ENCODE measurements around the gene PRKAG2. TPM values are rescaled to one million over a fixed set of nuclear protein-coding genes. Genes with fewer than 3 reads are reported as not detected.

PRKAG2 gene
- total and polyA plus RNA-seq, 2 of the 8 experiments (the other 6 are each of a cell fraction or from before 2014, with no cell fraction given) = 7.5 to 18.1 TPM

DNA sequence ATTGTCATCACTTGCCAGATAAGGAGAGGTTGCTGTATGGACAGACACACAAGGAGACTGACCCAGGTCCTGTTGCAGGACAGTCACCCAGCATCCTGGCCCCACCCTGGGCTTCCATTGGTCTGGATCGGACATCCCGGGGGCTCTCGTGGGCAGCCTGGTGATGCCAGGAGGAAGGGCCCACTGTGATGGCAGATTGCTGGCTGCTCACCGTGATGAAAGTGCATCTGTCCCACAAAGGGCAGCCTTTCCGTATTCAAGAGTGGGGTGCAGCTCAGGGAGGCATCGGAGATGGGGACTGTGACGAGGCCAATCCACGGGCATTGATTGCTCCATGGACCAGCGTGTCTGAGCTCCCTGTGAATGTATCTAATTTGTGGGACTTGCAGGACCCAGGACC is 41.3 kb downstream of the PRKAG2 start:
- Histone ChIP-seq H2BK12ac (ENCODE audit: low read depth, low read length) (no peak overlapping the region), H3K4ac (replicated peaks; ENCODE audit: insufficient read length, low read depth, low read length) (no peak overlapping the region), H3K27me3 (replicated peaks in 1 of 4; ENCODE audit: control insufficient read depth in 3 of 4, extremely low read depth in 1 of 4, insufficient read depth in 3 of 4, low read length in 3 of 4) (no peaks in the 10 kb centered on the region), H3K4me3 (ENCODE audit: extremely low read depth in 1 of 4, insufficient read depth in 2 of 4, low read depth in 3 of 4, low read length in 4 of 4) (no peak overlapping the region), H3K79me1 (ENCODE audit: low read depth, low read length) (no peaks in the 10 kb centered on the region), H3K79me2 (ENCODE audit: control insufficient read depth in 1 of 2, insufficient read depth in 2 of 2, low read length in 2 of 2) (no peaks in the 10 kb centered on the region), H3K18ac (ENCODE audit: extremely low read depth, low read length) (no peak overlapping the region), H2AK5ac (ENCODE audit: low read depth, low read length) (no peak overlapping the region), H2BK20ac (ENCODE audit: low read length) (no peak overlapping the region), H3K23me2 (ENCODE audit: low read depth, low read length) (no peaks in the 10 kb centered on the region), H4K91ac (replicated peaks; ENCODE audit: insufficient read length, low read length) (no peak overlapping the region), H2AFZ (ENCODE audit: low read length) (no peak overlapping the region), H3K14ac (ENCODE audit: insufficient read length) (no peak overlapping the region), H3K4me1 (replicated peaks in 1 of 4; ENCODE audit: control insufficient read depth in 3 of 4, insufficient read depth in 4 of 4, low read length in 3 of 4) (peaks cover 0 to 18% (median 4%) of the 10 kb centered on the region in 4 experiments; a peak in 4 of 7 replicates), H3K9ac (replicated peaks in 1 of 4; ENCODE audit: extremely low read depth in 1 of 4, low read depth in 3 of 4, low read length in 3 of 4) (no peak overlapping the region), H4K8ac (ENCODE audit: extremely low read depth, insufficient read depth, low read length) (0 out of 2 replicates have a peak overlapping the region, but pooled peaks have one; percentile 54), H4K20me1 (replicated peaks in 1 of 2; ENCODE audit: control insufficient read depth in 1 of 2, insufficient read depth in 2 of 2, low read length in 2 of 2) (no peaks in the 10 kb centered on the region), H3K9me3 (ENCODE audit: insufficient read depth in 2 of 2, low read depth in 1 of 2, low read length in 1 of 2) (no peaks in the 10 kb centered on the region), H3K36me3 (ENCODE audit: control insufficient read depth in 2 of 4, insufficient read depth in 4 of 4, low read length in 3 of 4) (no peaks in the 10 kb centered on the region), H3K27ac (ENCODE audit: low read depth, low read length) (no peak overlapping the region), H3K23ac (ENCODE audit: insufficient read length) (no peak overlapping the region), H4K5ac (ENCODE audit: insufficient read length, low read depth, low read length) (no peak overlapping the region), H2BK5ac (ENCODE audit: low read depth, low read length) (no peak overlapping the region; the same call in 1 of the 2 replicates), H2BK15ac (ENCODE audit: low read length) (no peak overlapping the region), H3K4me2 (ENCODE audit: insufficient read depth in 1 of 2, low read depth in 2 of 2, low read length in 2 of 2) (no peak overlapping the region), H3K56ac (replicated peaks; ENCODE audit: insufficient read length, low read depth, low read length) (no peak overlapping the region), H2BK120ac (replicated peaks; ENCODE audit: low read depth, low read length) (no peak overlapping the region)
- TF ChIP-seq YY1 (IDR thresholded peaks at IDR 0.05; ENCODE audit: low read depth, low read length) (no peak), CHD1 (IDR thresholded peaks at IDR 0.05; ENCODE audit: low read depth, low read length) (no peak), RXRA (IDR thresholded peaks at IDR 0.05; ENCODE audit: insufficient read depth, low read depth, low read length) (no peak), KDM4A (IDR thresholded peaks at IDR 0.05; ENCODE audit: low read depth, low read length, severe bottlenecking) (no peak), SP4 (IDR thresholded peaks at IDR 0.05; ENCODE audit: low read length) (no peak)
- FAIRE-seq (no peak), DNase-seq (ENCODE audit: low read depth in 1 of 2, low spot score in 2 of 2) (no peak)
- POLR2A ChIA-PET (ENCODE audit: partially characterized antibody) = no interaction called here
- WGBS, 2 experiments (ENCODE audit: extremely low coverage in 1 of 2, insufficient coverage in 1 of 2, insufficient read length in 1 of 2, insufficient replicate concordance in 2 of 2, low coverage in 1 of 2, low lambda C conversion rate in 2 of 2, missing lambda C conversion rate in 1 of 2) = 93% methylated on average over 9 of the region's 9 CpGs; no CpG with 5 or more reads in 1 of the 2 experiments
- CTCF ChIA-PET (ENCODE audit: partially characterized antibody) = interaction anchor here (1.1 kb wide), 1 partner anchor 88 kb away, joined by 3 read pairs; no protein-coding TSS in a partner anchor

All from H1 (cell line).